Loucy (cell line): Measurements from ENCODE around the gene ARL3.

Experiments used
- H2AFZ ChIP-seq: fragments of 200-600 bp; sonication (generic); 2 replicates; pipeline ENCODE4 v1.6.0; 2016; ENCODE audit warnings: antibody characterized with exemption, mild to moderate bottlenecking, low read length, moderate library complexity
- H3F3A ChIP-seq: fragments of 200-600 bp; 2 replicates; pipeline ENCODE4 v1.6.0; 2016; ENCODE audit warnings: antibody characterized with exemption, low read depth, mild to moderate bottlenecking
- H3K27me3 ChIP-seq: fragments of 200-600 bp; sonication (generic); 2 replicates; pipeline ENCODE4 v1.6.1; 2014; ENCODE audit warnings: low read length, mild to moderate bottlenecking; ENCODE audit not compliant: insufficient read depth, poor library complexity, severe bottlenecking
- H3K36me3 ChIP-seq: fragments of 200-600 bp; sonication (generic); 2 replicates; pipeline ENCODE4 v1.6.1; 2016; ENCODE audit warnings: low read length; ENCODE audit not compliant: insufficient read depth
- H3K4me1 ChIP-seq: fragments of 200-600 bp; sonication (generic); 2 replicates; pipeline ENCODE4 v1.5.1; 2014; ENCODE audit warnings: low read length, mild to moderate bottlenecking; ENCODE audit not compliant: insufficient read depth, poor library complexity, severe bottlenecking
- H3K4me2 ChIP-seq: fragments of 200-600 bp; sonication (generic); 2 replicates; pipeline ENCODE4 v1.6.0; 2014; ENCODE audit warnings: antibody characterized with exemption, low read length, low read depth, mild to moderate bottlenecking; ENCODE audit not compliant: poor library complexity, severe bottlenecking
- H3K4me3 ChIP-seq: fragments of 200-600 bp; sonication (generic); 2 replicates; pipeline ENCODE4 v1.5.1; 2014; ENCODE audit warnings: low read length, mild to moderate bottlenecking, mixed read lengths; ENCODE audit not compliant: poor library complexity, severe bottlenecking
- H3K79me2 ChIP-seq: fragments of 200-600 bp; sonication (generic); 2 replicates; pipeline ENCODE4 v1.6.1; 2014; ENCODE audit warnings: low read length; ENCODE audit not compliant: insufficient read depth
- H3K9ac ChIP-seq: fragments of 200-600 bp; sonication (generic); 2 replicates; pipeline ENCODE4 v1.6.0; 2014; ENCODE audit warnings: mild to moderate bottlenecking, low read depth, low read length, moderate library complexity; ENCODE audit not compliant: poor library complexity, severe bottlenecking
- H3K9me2 ChIP-seq: fragments of 200-600 bp; sonication (generic); replicated peaks from 2 replicates; pipeline ENCODE4 v1.6.1; 2016; ENCODE audit warnings: low read depth, low read length, mixed read lengths
- H3K9me3 ChIP-seq: fragments of 200-600 bp; sonication (generic); 2 replicates; pipeline ENCODE4 v1.6.1; 2014; ENCODE audit warnings: mild to moderate bottlenecking, antibody characterized with exemption, low read length, low read depth; ENCODE audit not compliant: insufficient read depth
- H4K20me1 ChIP-seq: fragments of 200-600 bp; sonication (generic); 2 replicates; pipeline ENCODE4 v1.6.0; 2014; ENCODE audit warnings: antibody characterized with exemption, low read length, mild to moderate bottlenecking; ENCODE audit not compliant: insufficient read depth, poor library complexity, severe bottlenecking
- CTCF ChIP-seq: fragments of 200-600 bp; sonication (generic); conservative IDR thresholded peaks from 2 replicates; pipeline ENCODE4 v1.5.1; 2014; ENCODE audit warnings: mild to moderate bottlenecking, antibody characterized with exemption, low read length
- EZH2phosphoT487 ChIP-seq: fragments of 200-600 bp; IDR thresholded peaks from 2 replicates; pipeline ENCODE4 v1.6.1; 2018; ENCODE audit warnings: antibody characterized with exemption, mild to moderate bottlenecking, moderate library complexity, borderline replicate concordance

Gene ARL3

GRCh38 chr10:102673236-102673818 lies 40.9 kb downstream of the ARL3 start:
- Histone ChIP-seq H3F3A (no peaks in the 10 kb centered on the region), H3K27me3 (no peaks in the 10 kb centered on the region), H3K4me3 (peak overlapping the region; percentile 70), H3K79me2 (no peaks in the 10 kb centered on the region), H3K9ac (peak overlapping the region; percentile 61), H3K36me3 (no peaks in the 10 kb centered on the region), H3K9me2 (no peaks in the 10 kb centered on the region), H2AFZ (peak overlapping the region; percentile 55; the same call in 1 of the 2 replicates), H3K4me1 (peaks cover 74% of the 10 kb centered on the region), H3K9me3 (no peaks in the 10 kb centered on the region), H4K20me1 (no peaks in the 10 kb centered on the region), H3K4me2 (peak overlapping the region; percentile 91)
- no peak for TF ChIP-seq CTCF
- no peak for TF ChIP-seq EZH2phosphoT487

- Histone ChIP-seq H3K4me1 (peaks cover 69% of the 10 kb centered on the region), H4K20me1 (no peaks in the 10 kb centered on the region), H2AFZ (no peak overlapping the region), H3K9ac (peak overlapping the region; percentile 21), H3F3A (no peaks in the 10 kb centered on the region), H3K9me2 (no peaks in the 10 kb centered on the region), H3K27me3 (no peaks in the 10 kb centered on the region), H3K36me3 (no peaks in the 10 kb centered on the region), H3K4me3 (no peak overlapping the region), H3K79me2 (no peaks in the 10 kb centered on the region), H3K4me2 (no peak overlapping the region), H3K9me3 (no peaks in the 10 kb centered on the region)
- TF ChIP-seq EZH2phosphoT487 (no peak), CTCF (no peak)
Measured at GRCh38 chr10:102670871-102671434, 43.2 kb downstream of the ARL3 start.

- H3K36me3 ChIP-seq = no peaks in the 10 kb centered on the region
- no peak overlapping the region for H3K4me2 ChIP-seq
- peak overlapping the region; percentile 21 for H3K9ac ChIP-seq
- H3K27me3 ChIP-seq = no peaks in the 10 kb centered on the region
- no peaks in the 10 kb centered on the region for H3K79me2 ChIP-seq
- H3K9me3 ChIP-seq = no peaks in the 10 kb centered on the region
- no peaks in the 10 kb centered on the region for H4K20me1 ChIP-seq
- TF ChIP-seq EZH2phosphoT487 (no peak), CTCF (peak; percentile 47)
- no peaks in the 10 kb centered on the region for H3F3A ChIP-seq
- no peak overlapping the region for H3K4me3 ChIP-seq
- no peaks in the 10 kb centered on the region for H3K9me2 ChIP-seq
- no peak overlapping the region for H2AFZ ChIP-seq
- H3K4me1 ChIP-seq = peaks cover 61% of the 10 kb centered on the region
Measured at GRCh38 chr10:102670065-102670670, 44.0 kb downstream of the ARL3 start.
